Hepatocyte (in vitro differentiated cells): Measurements from ENCODE around the gene TGM3. TPM values are rescaled to one million over a fixed set of nuclear protein-coding genes. Genes with fewer than 3 reads are reported as not detected.
A peak's percentile ranks its signal among the peaks of the same experiment; 100 is the strongest.

Source experiments
- DNase-seq: peaks from one replicate; pipeline ENCODE4 v3.0.0-alpha.2; 2016; ENCODE audit warnings: low spot score
- H2AFZ ChIP-seq: fragments of 200-600 bp; sonication (generic); 2 replicates; pipeline ENCODE4 v1.6.0; 2016; ENCODE audit warnings: antibody characterized with exemption, mild to moderate bottlenecking
- H3K27ac ChIP-seq: fragments of 200-600 bp; sonication (generic); 2 replicates; pipeline ENCODE4 v1.5.1; 2016; ENCODE audit warnings: mild to moderate bottlenecking
- H3K27me3 ChIP-seq: fragments of 200-600 bp; sonication (generic); 2 replicates; pipeline ENCODE4 v1.6.1; 2016
- H3K36me3 ChIP-seq: fragments of 200-600 bp; sonication (generic); replicated peaks from 2 replicates; pipeline ENCODE4 v1.5.1; 2016; ENCODE audit warnings: low read depth; ENCODE audit not compliant: insufficient read depth
- H3K4me1 ChIP-seq: fragments of 200-600 bp; sonication (generic); 2 replicates; pipeline ENCODE4 v1.5.1; 2016; ENCODE audit warnings: mild to moderate bottlenecking, moderate library complexity; ENCODE audit not compliant: insufficient read depth
- H3K4me2 ChIP-seq: fragments of 200-600 bp; sonication (generic); 2 replicates; pipeline ENCODE4 v1.6.0; 2016
- H3K4me3 ChIP-seq: fragments of 200-600 bp; sonication (generic); 2 replicates; pipeline ENCODE4 v1.5.1; 2016; ENCODE audit warnings: mild to moderate bottlenecking
- H3K79me2 ChIP-seq: fragments of 200-600 bp; sonication (generic); 2 replicates; pipeline ENCODE4 v1.6.0; 2017; ENCODE audit warnings: mild to moderate bottlenecking
- H3K9me2 ChIP-seq: fragments of 200-600 bp; sonication (generic); replicated peaks from 2 replicates; pipeline ENCODE4 v1.6.0; 2017; ENCODE audit warnings: mild to moderate bottlenecking; ENCODE audit not compliant: insufficient read depth
- H3K9me3 ChIP-seq: fragments of 200-600 bp; sonication (generic); 2 replicates; pipeline ENCODE4 v1.5.1; 2016; ENCODE audit warnings: low read depth, mild to moderate bottlenecking
- H4K20me1 ChIP-seq: fragments of 200-600 bp; sonication (generic); 2 replicates; pipeline ENCODE4 v1.6.0; 2016; ENCODE audit warnings: mild to moderate bottlenecking; ENCODE audit not compliant: insufficient read depth, poor library complexity, severe bottlenecking
- EZH2 ChIP-seq: fragments of 200-600 bp; sonication (generic); IDR thresholded peaks from 2 replicates; pipeline ENCODE4 v1.6.1; 2016; ENCODE audit warnings: antibody characterized with exemption, mild to moderate bottlenecking, borderline replicate concordance
- EZH2phosphoT487 ChIP-seq: fragments of 200-600 bp; sonication (generic); IDR thresholded peaks from one replicate; pipeline ENCODE4 v1.6.1; 2018; ENCODE audit warnings: antibody characterized with exemption, mild to moderate bottlenecking, low read depth, moderate library complexity; ENCODE audit not compliant: unreplicated experiment, severe bottlenecking
- WGBS: methylation state at CpG from one replicate; pipeline ENCODE4 v1.1.6; 2016; ENCODE audit warnings: low lambda C conversion rate; ENCODE audit errors: missing lambda C conversion rate; 5-methylcytosine and 5-hydroxymethylcytosine counted together
- polyA plus RNA-seq: library from polyadenylated mRNA; unstranded; fragments of >200 nt; fragmentation: Nextera tagmentation; extraction: Ambion mirVana; gene quantifications from 2 replicates; pipeline ENCODE4 v1.2.1, GENCODE V29; 2016
- total RNA-seq: library from RNA; depleted of rRNA; stranded (reverse); fragments of >200 nt; gene quantifications from 2 replicates; pipeline ENCODE4 v1.2.3, GENCODE V29; 2014
- TF ChIP-seq, protein P1 (sequence below): fragments of 200-600 bp; sonication (generic); IDR thresholded peaks from 2 replicates; pipeline ENCODE4 v1.5.1; 2016; ENCODE audit warnings: antibody characterized with exemption, mild to moderate bottlenecking; ENCODE audit not compliant: poor library complexity

TGM3 gene
- total and polyA plus RNA-seq, 2 experiments from 2014 or later: 0.15 to 0.23 TPM

GRCh38 chr20:2330090-2330695 is 34.4 kb downstream of the TGM3 start:
- Histone ChIP-seq H4K20me1 (no peaks in the 10 kb centered on the region), H3K27me3 (peaks cover 8% of the 10 kb centered on the region), H3K9me3 (no peaks in the 10 kb centered on the region), H2AFZ (no peak overlapping the region), H3K4me2 (no peak overlapping the region), H3K27ac (peak overlapping the region; percentile 59), H3K79me2 (no peaks in the 10 kb centered on the region), H3K9me2 (no peaks in the 10 kb centered on the region), H3K36me3 (no peaks in the 10 kb centered on the region), H3K4me1 (peaks cover 4% of the 10 kb centered on the region), H3K4me3 (no peak overlapping the region)
- peak; percentile 64 for DNase-seq
- 48% methylated on average over 3 of the region's 3 CpGs for WGBS
- no peak for TF ChIP-seq EZH2
- TF ChIP-seq, protein P1, sequence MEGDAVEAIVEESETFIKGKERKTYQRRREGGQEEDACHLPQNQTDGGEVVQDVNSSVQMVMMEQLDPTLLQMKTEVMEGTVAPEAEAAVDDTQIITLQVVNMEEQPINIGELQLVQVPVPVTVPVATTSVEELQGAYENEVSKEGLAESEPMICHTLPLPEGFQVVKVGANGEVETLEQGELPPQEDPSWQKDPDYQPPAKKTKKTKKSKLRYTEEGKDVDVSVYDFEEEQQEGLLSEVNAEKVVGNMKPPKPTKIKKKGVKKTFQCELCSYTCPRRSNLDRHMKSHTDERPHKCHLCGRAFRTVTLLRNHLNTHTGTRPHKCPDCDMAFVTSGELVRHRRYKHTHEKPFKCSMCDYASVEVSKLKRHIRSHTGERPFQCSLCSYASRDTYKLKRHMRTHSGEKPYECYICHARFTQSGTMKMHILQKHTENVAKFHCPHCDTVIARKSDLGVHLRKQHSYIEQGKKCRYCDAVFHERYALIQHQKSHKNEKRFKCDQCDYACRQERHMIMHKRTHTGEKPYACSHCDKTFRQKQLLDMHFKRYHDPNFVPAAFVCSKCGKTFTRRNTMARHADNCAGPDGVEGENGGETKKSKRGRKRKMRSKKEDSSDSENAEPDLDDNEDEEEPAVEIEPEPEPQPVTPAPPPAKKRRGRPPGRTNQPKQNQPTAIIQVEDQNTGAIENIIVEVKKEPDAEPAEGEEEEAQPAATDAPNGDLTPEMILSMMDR: no peak
- TF ChIP-seq EZH2phosphoT487: no peak

GRCh38 chr20:2331106-2331505 is 35.3 kb downstream of the TGM3 start:
- H3K4me1 ChIP-seq: peaks cover 4% of the 10 kb centered on the region
- no peaks in the 10 kb centered on the region for H3K36me3 ChIP-seq
- H3K9me3 ChIP-seq: no peaks in the 10 kb centered on the region
- H4K20me1 ChIP-seq: no peaks in the 10 kb centered on the region
- H3K9me2 ChIP-seq: no peaks in the 10 kb centered on the region
- H3K4me3 ChIP-seq: no peak overlapping the region
- H3K79me2 ChIP-seq: no peaks in the 10 kb centered on the region
- no peak for TF ChIP-seq EZH2phosphoT487
- 92% methylated on average over 5 of the region's 5 CpGs for WGBS
- H3K27me3 ChIP-seq: peaks cover 8% of the 10 kb centered on the region
- no peak overlapping the region for H3K27ac ChIP-seq
- no peak for DNase-seq
- H3K4me2 ChIP-seq: no peak overlapping the region
- no peak overlapping the region for H2AFZ ChIP-seq

GRCh38 chr20:2331901-2332565 is 36.2 kb downstream of the TGM3 start:
- H3K4me3 ChIP-seq: no peak overlapping the region
- H3K4me1 ChIP-seq: peaks cover 4% of the 10 kb centered on the region
- no peaks in the 10 kb centered on the region for H3K9me2 ChIP-seq
- TF ChIP-seq, protein P1: no peak
- TF ChIP-seq EZH2: no peak
- TF ChIP-seq EZH2phosphoT487: no peak
- H3K27me3 ChIP-seq: peaks cover 8% of the 10 kb centered on the region
- H2AFZ ChIP-seq: no peak overlapping the region
- no peaks in the 10 kb centered on the region for H3K79me2 ChIP-seq
- WGBS: 94% methylated on average over 17 of the region's 17 CpGs
- H4K20me1 ChIP-seq: no peaks in the 10 kb centered on the region
- H3K9me3 ChIP-seq: no peaks in the 10 kb centered on the region
- H3K27ac ChIP-seq: no peak overlapping the region
- H3K36me3 ChIP-seq: no peaks in the 10 kb centered on the region
- H3K4me2 ChIP-seq: no peak overlapping the region
- no peak for DNase-seq

GRCh38 chr20:2332711-2333110 is 36.9 kb downstream of the TGM3 start:
- TF ChIP-seq EZH2 (no peak), EZH2phosphoT487 (no peak)
- TF ChIP-seq, protein P1: no peak
- Histone ChIP-seq H3K9me2 (no peaks in the 10 kb centered on the region), H3K9me3 (no peaks in the 10 kb centered on the region), H3K27ac (no peak overlapping the region), H3K27me3 (peaks cover 8% of the 10 kb centered on the region), H3K4me3 (no peak overlapping the region), H3K4me2 (no peak overlapping the region), H2AFZ (no peak overlapping the region), H4K20me1 (no peaks in the 10 kb centered on the region), H3K4me1 (peaks cover 4% of the 10 kb centered on the region), H3K36me3 (no peaks in the 10 kb centered on the region), H3K79me2 (no peaks in the 10 kb centered on the region)
- no peak for DNase-seq
- 72% methylated on average over 4 of the region's 4 CpGs for WGBS
